Measurements from ENCODE around the gene SETD1A. TPM values are rescaled to one million over a fixed set of nuclear protein-coding genes. Genes with fewer than 3 reads are reported as not detected.

The SETD1A gene
- total RNA-seq, 1 donor from 2014 or later, result 18.0 TPM

- no peaks in the 10 kb centered on the region for H3K27me3 Mint-ChIP-seq (ENCODE audit: low read depth)
- H3K36me3 Mint-ChIP-seq (ENCODE audit: low read depth), result peaks cover 18% of the 10 kb centered on the region
- H3K27ac Mint-ChIP-seq (ENCODE audit: unreplicated experiment), result no peak overlapping the region
- H3K4me3 Mint-ChIP-seq (ENCODE audit: unreplicated experiment), result no peak overlapping the region
- no peak for DNase-seq (ENCODE audit: low spot score)
- peaks cover 9% of the 10 kb centered on the region for H3K4me1 Mint-ChIP-seq (ENCODE audit: low read depth)
- no peaks in the 10 kb centered on the region for H3K9me3 Mint-ChIP-seq (ENCODE audit: low read depth)
- TF ChIP-seq CTCF (IDR thresholded peaks at IDR 0.05), result no peak
These were observed 25.8 kb downstream of the SETD1A start for GRCh38 chr16:30983289-30983889.

- DNase-seq (ENCODE audit: low spot score), result no peak
- H3K27me3 Mint-ChIP-seq (ENCODE audit: low read depth), result no peaks in the 10 kb centered on the region
- H3K9me3 Mint-ChIP-seq (ENCODE audit: low read depth), result no peaks in the 10 kb centered on the region
- H3K36me3 Mint-ChIP-seq (ENCODE audit: low read depth), result peaks cover 12% of the 10 kb centered on the region
- H3K27ac Mint-ChIP-seq (ENCODE audit: unreplicated experiment), result no peak overlapping the region
- TF ChIP-seq CTCF (IDR thresholded peaks at IDR 0.05), result no peak
- no peak overlapping the region for H3K4me3 Mint-ChIP-seq (ENCODE audit: unreplicated experiment)
- H3K4me1 Mint-ChIP-seq (ENCODE audit: low read depth), result peaks cover 9% of the 10 kb centered on the region
These were observed 26.5 kb downstream of the SETD1A start for GRCh38 chr16:30983898-30984610.

- peak within 1 kb of the TSS; percentile 66 for H3K4me3 Mint-ChIP-seq (ENCODE audit: unreplicated experiment)
- H3K27me3 Mint-ChIP-seq (ENCODE audit: low read depth), result no peaks in the 10 kb centered on the region
- peaks cover 12% of the 10 kb centered on the region for H3K36me3 Mint-ChIP-seq (ENCODE audit: low read depth)
- peak; percentile 95 for TF ChIP-seq CTCF (IDR thresholded peaks at IDR 0.05)
- H3K27ac Mint-ChIP-seq (ENCODE audit: unreplicated experiment), result peak within 1 kb of the TSS; percentile 54
- DNase-seq (ENCODE audit: low spot score), result no peak
- H3K9me3 Mint-ChIP-seq (ENCODE audit: low read depth), result no peaks in the 10 kb centered on the region
- H3K4me1 Mint-ChIP-seq (ENCODE audit: low read depth), result peaks cover 9% of the 10 kb centered on the region
These were observed 27.3 kb downstream of the SETD1A start, which contains the start of gene HSD3B7 for GRCh38 chr16:30984669-30985400. Gene HSD3B7, plus strand, starts transcription at chr16:30985207. Its CDS starts 452 bp downstream, at chr16:30985659.

GRCh38 chr16:30985401-30986128 lies 28.0 kb downstream of the SETD1A start:
- no peak for DNase-seq (ENCODE audit: low spot score)
- Mint-ChIP-seq H3K27me3 (ENCODE audit: low read depth) (no peaks in the 10 kb centered on the region), H3K9me3 (ENCODE audit: low read depth) (no peaks in the 10 kb centered on the region), H3K4me1 (ENCODE audit: low read depth) (peaks cover 9% of the 10 kb centered on the region), H3K4me3 (ENCODE audit: unreplicated experiment) (peak overlapping the region; percentile 66), H3K27ac (ENCODE audit: unreplicated experiment) (peak overlapping the region; percentile 54), H3K36me3 (ENCODE audit: low read depth) (peaks cover 10% of the 10 kb centered on the region)
- no peak for TF ChIP-seq CTCF (IDR thresholded peaks at IDR 0.05)
